ENCODE data around the gene FSD2.
A peak's percentile ranks its signal among the peaks of the same experiment; 100 is the strongest.

The FSD2 gene

GRCh38 chr15:82807920-82808633 lies 2.2 kb upstream of the FSD2 start:
- ATAC-seq (ENCODE audit: low read depth) (no peak), DNase-seq (ENCODE audit: low spot score) (no peak)
- H3K4me1 ChIP-seq (ENCODE audit: insufficient read depth, poor library complexity, severe bottlenecking) = peaks cover 19% of the 10 kb centered on the region
- TF ChIP-seq CTCF (IDR thresholded peaks at IDR 0.05; ENCODE audit: poor library complexity, severe bottlenecking) = no peak
- H3K36me3 ChIP-seq (ENCODE audit: low read depth) = peaks cover 15% of the 10 kb centered on the region
- H3K4me3 ChIP-seq (ENCODE audit: severe bottlenecking) = no peak overlapping the region
- H3K9me3 ChIP-seq (ENCODE audit: severe bottlenecking) = no peaks in the 10 kb centered on the region
- peak overlapping the region; percentile 94 for H3K27ac ChIP-seq (ENCODE audit: poor library complexity, severe bottlenecking)
- H3K27me3 ChIP-seq (ENCODE audit: insufficient read depth, poor library complexity, severe bottlenecking) = no peaks in the 10 kb centered on the region

GRCh38 chr15:82804575-82804949 lies 1.3 kb downstream of the FSD2 start:
- TF ChIP-seq CTCF (IDR thresholded peaks at IDR 0.05; ENCODE audit: poor library complexity, severe bottlenecking) = no peak
- H3K4me1 ChIP-seq (ENCODE audit: insufficient read depth, poor library complexity, severe bottlenecking) = peaks cover 16% of the 10 kb centered on the region
- no peaks in the 10 kb centered on the region for H3K27me3 ChIP-seq (ENCODE audit: insufficient read depth, poor library complexity, severe bottlenecking)
- ATAC-seq (ENCODE audit: low read depth) = no peak
- H3K36me3 ChIP-seq (ENCODE audit: low read depth) = no peaks in the 10 kb centered on the region
- H3K4me3 ChIP-seq (ENCODE audit: severe bottlenecking) = no peak overlapping the region
- no peak for DNase-seq (ENCODE audit: low spot score)
- H3K9me3 ChIP-seq (ENCODE audit: severe bottlenecking) = no peaks in the 10 kb centered on the region
- peak overlapping the region; percentile 13 for H3K27ac ChIP-seq (ENCODE audit: poor library complexity, severe bottlenecking)

GRCh38 chr15:82803793-82804574 lies 1.9 kb downstream of the FSD2 start:
- no peak for ATAC-seq (ENCODE audit: low read depth)
- no peak for DNase-seq (ENCODE audit: low spot score)
- Histone ChIP-seq H3K9me3 (ENCODE audit: severe bottlenecking) (no peaks in the 10 kb centered on the region), H3K36me3 (ENCODE audit: low read depth) (no peaks in the 10 kb centered on the region), H3K4me1 (ENCODE audit: insufficient read depth, poor library complexity, severe bottlenecking) (peaks cover 14% of the 10 kb centered on the region), H3K27ac (ENCODE audit: poor library complexity, severe bottlenecking) (peak overlapping the region; percentile 13), H3K27me3 (ENCODE audit: insufficient read depth, poor library complexity, severe bottlenecking) (no peaks in the 10 kb centered on the region), H3K4me3 (ENCODE audit: severe bottlenecking) (no peak overlapping the region)
- TF ChIP-seq CTCF (IDR thresholded peaks at IDR 0.05; ENCODE audit: poor library complexity, severe bottlenecking) = no peak

- no peaks in the 10 kb centered on the region for H3K9me3 ChIP-seq (ENCODE audit: severe bottlenecking)
- peaks cover 9% of the 10 kb centered on the region for H3K4me1 ChIP-seq (ENCODE audit: insufficient read depth, poor library complexity, severe bottlenecking)
- H3K27me3 ChIP-seq (ENCODE audit: insufficient read depth, poor library complexity, severe bottlenecking) = no peaks in the 10 kb centered on the region
- DNase-seq (ENCODE audit: low spot score) = no peak
- H3K4me3 ChIP-seq (ENCODE audit: severe bottlenecking) = no peak overlapping the region
- no peak overlapping the region for H3K27ac ChIP-seq (ENCODE audit: poor library complexity, severe bottlenecking)
- ATAC-seq (ENCODE audit: low read depth) = no peak
- no peak for TF ChIP-seq CTCF (IDR thresholded peaks at IDR 0.05; ENCODE audit: poor library complexity, severe bottlenecking)
- H3K36me3 ChIP-seq (ENCODE audit: low read depth) = no peaks in the 10 kb centered on the region
These were observed 3.4 kb downstream of the FSD2 start for GRCh38 chr15:82802497-82802896.

Data from RWPE2 (cell line).